Measurements from ENCODE around the gene GPR35. TPM values are rescaled to one million over a fixed set of nuclear protein-coding genes. Genes with fewer than 3 reads are reported as not detected.

GPR35 gene
- total RNA-seq, 1 donor from 2014 or later, result 0.82 TPM

GRCh38 chr2:240605867-240606743, 19.2 kb upstream of the GPR35 start:
- no peaks in the 10 kb centered on the region for H3K9me3 Mint-ChIP-seq (ENCODE audit: unreplicated experiment)
- peaks cover 4% of the 10 kb centered on the region for H3K27me3 Mint-ChIP-seq (ENCODE audit: low read depth, unreplicated experiment)
- DNase-seq (ENCODE audit: low read depth) (no peak), FAIRE-seq (no peak)
- H3K36me3 Mint-ChIP-seq (ENCODE audit: low read depth, unreplicated experiment), result peaks cover 5% of the 10 kb centered on the region
- no peak overlapping the region for H3K27ac ChIP-seq (ENCODE audit: low read depth, low read length)
- TF ChIP-seq CTCF (IDR thresholded peaks at IDR 0.05; ENCODE audit: insufficient read depth, low read depth, low read length) (no peak), EZH2 (IDR thresholded peaks at IDR 0.05; ENCODE audit: insufficient read depth, low read length) (no peak)
- no peaks in the 10 kb centered on the region for H3K9me3 ChIP-seq (ENCODE audit: insufficient read depth, low read depth, low read length)
- H4K20me1 ChIP-seq (ENCODE audit: insufficient read depth, low read length), result no peaks in the 10 kb centered on the region
- no peak overlapping the region for H3K4me2 ChIP-seq (ENCODE audit: low read length)
- no peak overlapping the region for H2AFZ ChIP-seq (ENCODE audit: low read depth, low read length)
- no peak overlapping the region for H3K4me3 ChIP-seq (ENCODE audit: insufficient read depth, low read depth, low read length)
- no peaks in the 10 kb centered on the region for H3K27me3 ChIP-seq (ENCODE audit: insufficient read depth, low read length)
- H3K79me2 ChIP-seq (ENCODE audit: insufficient read depth, low read length), result no peaks in the 10 kb centered on the region
- H3K4me3 Mint-ChIP-seq (ENCODE audit: unreplicated experiment), result no peak overlapping the region
- no peaks in the 10 kb centered on the region for H3K4me1 ChIP-seq (ENCODE audit: insufficient read depth, low read length)
- no peaks in the 10 kb centered on the region for H3K4me1 Mint-ChIP-seq (ENCODE audit: low read depth, unreplicated experiment)
- no peak overlapping the region for H3K27ac Mint-ChIP-seq (ENCODE audit: unreplicated experiment)
- H3K9ac ChIP-seq (ENCODE audit: low read length), result no peak overlapping the region
- no peaks in the 10 kb centered on the region for H3K36me3 ChIP-seq (ENCODE audit: insufficient read depth, low read length)

GRCh38 chr2:240611601-240612210, 13.6 kb upstream of the GPR35 start:
- H3K9me3 Mint-ChIP-seq (ENCODE audit: unreplicated experiment), result no peaks in the 10 kb centered on the region
- H3K27me3 Mint-ChIP-seq (ENCODE audit: low read depth, unreplicated experiment), result peaks cover 3% of the 10 kb centered on the region
- Histone ChIP-seq H4K20me1 (ENCODE audit: insufficient read depth, low read length) (no peaks in the 10 kb centered on the region), H3K79me2 (ENCODE audit: insufficient read depth, low read length) (no peaks in the 10 kb centered on the region), H3K4me1 (ENCODE audit: insufficient read depth, low read length) (no peaks in the 10 kb centered on the region), H3K36me3 (ENCODE audit: insufficient read depth, low read length) (no peaks in the 10 kb centered on the region), H2AFZ (ENCODE audit: low read depth, low read length) (no peak overlapping the region), H3K9ac (ENCODE audit: low read length) (no peak overlapping the region), H3K4me2 (ENCODE audit: low read length) (no peak overlapping the region), H3K27me3 (ENCODE audit: insufficient read depth, low read length) (no peaks in the 10 kb centered on the region), H3K27ac (ENCODE audit: low read depth, low read length) (no peak overlapping the region), H3K4me3 (ENCODE audit: insufficient read depth, low read depth, low read length) (no peak overlapping the region), H3K9me3 (ENCODE audit: insufficient read depth, low read depth, low read length) (no peaks in the 10 kb centered on the region)
- H3K27ac Mint-ChIP-seq (ENCODE audit: unreplicated experiment), result no peak overlapping the region
- TF ChIP-seq CTCF (IDR thresholded peaks at IDR 0.05; ENCODE audit: insufficient read depth, low read depth, low read length) (no peak), EZH2 (IDR thresholded peaks at IDR 0.05; ENCODE audit: insufficient read depth, low read length) (no peak)
- FAIRE-seq (no peak), DNase-seq (ENCODE audit: low read depth) (no peak)
- no peak overlapping the region for H3K4me3 Mint-ChIP-seq (ENCODE audit: unreplicated experiment)
- H3K4me1 Mint-ChIP-seq (ENCODE audit: low read depth, unreplicated experiment), result no peaks in the 10 kb centered on the region
- H3K36me3 Mint-ChIP-seq (ENCODE audit: low read depth, unreplicated experiment), result peaks cover 7% of the 10 kb centered on the region
